GM23248 (cell line): ENCODE results near the gene MED10. TPM values are rescaled to one million over a fixed set of nuclear protein-coding genes. Genes with fewer than 3 reads are reported as not detected.
"Not testable (repeated sequence)": the region's sequence is repeated elsewhere in the genome, so short reads cannot be mapped to it uniquely, and the experiment has no call there.

Source experiments
- DNase-seq: peaks from one replicate; pipeline ENCODE4 v3.0.0-alpha.2; 2015
- H2AFZ ChIP-seq: fragments of 200-600 bp; sonication (generic); 2 replicates; pipeline ENCODE4 v1.6.1; 2016; ENCODE audit warnings: antibody characterized with exemption
- H3F3A ChIP-seq: fragments of 200-600 bp; sonication (generic); 2 replicates; pipeline ENCODE4 v1.6.1; 2016; ENCODE audit warnings: mild to moderate bottlenecking, antibody characterized with exemption, mixed run types; ENCODE audit not compliant: insufficient read depth
- H3K27ac ChIP-seq: fragments of 200-600 bp; sonication (generic); 2 replicates; pipeline ENCODE4 v1.5.1; 2016; ENCODE audit warnings: mild to moderate bottlenecking
- H3K27me3 ChIP-seq: fragments of 200-600 bp; sonication (generic); replicated peaks from 2 replicates; pipeline ENCODE4 v1.6.1; 2016; ENCODE audit warnings: mild to moderate bottlenecking; ENCODE audit not compliant: insufficient read depth
- H3K36me3 ChIP-seq: fragments of 200-600 bp; sonication (generic); 2 replicates; pipeline ENCODE4 v1.6.1; 2016; ENCODE audit warnings: low read depth, mild to moderate bottlenecking
- H3K4me1 ChIP-seq: fragments of 200-600 bp; sonication (generic); 2 replicates; pipeline ENCODE4 v1.6.1; 2016; ENCODE audit warnings: mild to moderate bottlenecking; ENCODE audit not compliant: insufficient read depth
- H3K4me2 ChIP-seq: fragments of 200-600 bp; sonication (generic); one replicate; pipeline ENCODE4 v1.6.1; 2016; ENCODE audit warnings: mild to moderate bottlenecking; ENCODE audit not compliant: unreplicated experiment
- H3K4me3 ChIP-seq: fragments of 200-600 bp; sonication (generic); 2 replicates; pipeline ENCODE4 v1.5.1; 2016; ENCODE audit warnings: mild to moderate bottlenecking
- H3K79me2 ChIP-seq: fragments of 200-600 bp; sonication (generic); 2 replicates; pipeline ENCODE4 v1.6.1; 2016; ENCODE audit warnings: mild to moderate bottlenecking; ENCODE audit not compliant: insufficient read depth
- H3K9ac ChIP-seq: fragments of 200-600 bp; sonication (generic); 2 replicates; pipeline ENCODE4 v1.6.1; 2016; ENCODE audit warnings: mild to moderate bottlenecking
- H3K9me2 ChIP-seq: fragments of 200-600 bp; sonication (generic); 2 replicates; pipeline ENCODE4 v1.6.1; 2016; ENCODE audit warnings: mixed run types, mild to moderate bottlenecking, moderate library complexity; ENCODE audit not compliant: insufficient read depth
- H3K9me3 ChIP-seq: fragments of 200-600 bp; sonication (generic); one replicate; pipeline ENCODE4 v1.6.1; 2017; ENCODE audit warnings: low read depth
- H4K20me1 ChIP-seq: fragments of 200-600 bp; sonication (generic); 2 replicates; pipeline ENCODE4 v1.6.0; 2016; ENCODE audit not compliant: insufficient read depth
- EZH2 ChIP-seq: fragments of 200-600 bp; sonication (generic); IDR thresholded peaks from 2 replicates; pipeline ENCODE4 v1.6.1; 2018; ENCODE audit warnings: antibody characterized with exemption, mild to moderate bottlenecking; ENCODE audit not compliant: insufficient read depth, poor library complexity, severe bottlenecking
- EZH2phosphoT487 ChIP-seq: fragments of 200-600 bp; sonication (generic); IDR thresholded peaks from 2 replicates; pipeline ENCODE4 v1.6.1; 2018; ENCODE audit warnings: antibody characterized with exemption, moderate library complexity, mild to moderate bottlenecking, low read depth; ENCODE audit not compliant: insufficient read depth
- WGBS, 2 experiments: methylation state at CpG; one replicate each; pipeline ENCODE4 v1.1.6; 2015 to 2017; ENCODE audit warnings: low lambda C conversion rate in 2 of 2, low coverage in 1 of 2; ENCODE audit errors: missing lambda C conversion rate in 2 of 2; 5-methylcytosine and 5-hydroxymethylcytosine counted together
- in situ Hi-C: fragments of 300-500 bp; cut with MboI; formaldehyde crosslinking; loops from 2 replicates; pipeline ENCODE4 v1.15.0; 2020
- polyA plus RNA-seq: library from polyadenylated mRNA; unstranded; fragments of >200 nt; fragmentation: Nextera tagmentation; extraction: Ambion mirVana; gene quantifications from 2 replicates; pipeline ENCODE4 v1.2.1, GENCODE V29; 2016
- total RNA-seq: library from RNA; depleted of rRNA; stranded (reverse); fragments of >200 nt; shearing (Covaris generic); gene quantifications from 2 replicates; pipeline ENCODE4 v1.2.3, GENCODE V29; 2014

The MED10 gene
- total and polyA plus RNA-seq, 2 experiments from 2014 or later = 27.2 to 117 TPM

GRCh38 chr5:6358434-6358820 is 19.9 kb downstream of the MED10 start:
- Histone ChIP-seq H3K4me2 (no peak overlapping the region), H3F3A (no peaks in the 10 kb centered on the region), H3K9me3 (no peaks in the 10 kb centered on the region), H3K36me3 (no peaks in the 10 kb centered on the region), H3K4me3 (no peak overlapping the region), H4K20me1 (no peaks in the 10 kb centered on the region), H3K27me3 (no peaks in the 10 kb centered on the region), H3K79me2 (no peaks in the 10 kb centered on the region), H3K9ac (no peak overlapping the region), H3K9me2 (no peaks in the 10 kb centered on the region), H3K27ac (no peak overlapping the region), H2AFZ (no peak overlapping the region), H3K4me1 (no peaks in the 10 kb centered on the region)
- 68 to 77% methylated on average over 6 of the region's 6 CpGs for WGBS, 2 experiments
- in situ Hi-C loops = no loop called here
- no peak for DNase-seq
- TF ChIP-seq EZH2 (no peak), EZH2phosphoT487 (no peak)

- WGBS, 2 experiments = 93 to 95% methylated on average over 8 of the region's 8 CpGs
- DNase-seq, H4K20me1 ChIP-seq, H3K9ac ChIP-seq, H3F3A ChIP-seq, H3K9me2 ChIP-seq, H3K79me2 ChIP-seq, H3K27me3 ChIP-seq, H3K36me3 ChIP-seq, H3K27ac ChIP-seq, H3K9me3 ChIP-seq, H2AFZ ChIP-seq, H3K4me3 ChIP-seq, H3K4me1 ChIP-seq, H3K4me2 ChIP-seq, in situ Hi-C loops: not testable (repeated sequence)
Observed at GRCh38 chr5:6357817-6358433, 20.4 kb downstream of the MED10 start.

- no peaks in the 10 kb centered on the region for H3K9me2 ChIP-seq
- no peaks in the 10 kb centered on the region for H3K4me1 ChIP-seq
- H3K9me3 ChIP-seq = no peaks in the 10 kb centered on the region
- H3K27ac ChIP-seq = no peak overlapping the region
- no peaks in the 10 kb centered on the region for H3K79me2 ChIP-seq
- H3K36me3 ChIP-seq = no peaks in the 10 kb centered on the region
- H3K27me3 ChIP-seq = no peaks in the 10 kb centered on the region
- 75 to 76% methylated on average over 16 of the region's 16 CpGs for WGBS, 2 experiments
- in situ Hi-C loops = no loop called here
- H2AFZ ChIP-seq = no peak overlapping the region
- no peak overlapping the region for H3K4me3 ChIP-seq
- no peaks in the 10 kb centered on the region for H4K20me1 ChIP-seq
- no peak overlapping the region for H3K4me2 ChIP-seq
- no peaks in the 10 kb centered on the region for H3F3A ChIP-seq
- TF ChIP-seq EZH2phosphoT487 = no peak
- no peak for TF ChIP-seq EZH2
- no peak for DNase-seq
- no peak overlapping the region for H3K9ac ChIP-seq
Observed at GRCh38 chr5:6356578-6357164, 21.7 kb downstream of the MED10 start.

- H4K20me1 ChIP-seq = no peaks in the 10 kb centered on the region
- no peak for DNase-seq
- H3K9me3 ChIP-seq = no peaks in the 10 kb centered on the region
- TF ChIP-seq EZH2 (no peak), EZH2phosphoT487 (no peak)
- H3K79me2 ChIP-seq = no peaks in the 10 kb centered on the region
- H3K9me2 ChIP-seq = no peaks in the 10 kb centered on the region
- no peak overlapping the region for H2AFZ ChIP-seq
- H3K4me2 ChIP-seq = no peak overlapping the region
- in situ Hi-C loops = no loop called here
- no peak overlapping the region for H3K9ac ChIP-seq
- no peaks in the 10 kb centered on the region for H3K27me3 ChIP-seq
- no peaks in the 10 kb centered on the region for H3F3A ChIP-seq
- H3K27ac ChIP-seq = no peak overlapping the region
- no peaks in the 10 kb centered on the region for H3K4me1 ChIP-seq
- no peaks in the 10 kb centered on the region for H3K36me3 ChIP-seq
- 31 to 32% methylated on average over 6 of the region's 6 CpGs for WGBS, 2 experiments
- H3K4me3 ChIP-seq = no peak overlapping the region
Observed at GRCh38 chr5:6355294-6355693, 23.1 kb downstream of the MED10 start.

GRCh38 chr5:6354848-6355247 is 23.5 kb downstream of the MED10 start:
- no peak overlapping the region for H3K9ac ChIP-seq
- TF ChIP-seq EZH2phosphoT487 (no peak), EZH2 (no peak)
- no peaks in the 10 kb centered on the region for H4K20me1 ChIP-seq
- H3K36me3 ChIP-seq = no peaks in the 10 kb centered on the region
- no peaks in the 10 kb centered on the region for H3K9me3 ChIP-seq
- no peaks in the 10 kb centered on the region for H3F3A ChIP-seq
- H3K27me3 ChIP-seq = no peaks in the 10 kb centered on the region
- H3K4me3 ChIP-seq = no peak overlapping the region
- H2AFZ ChIP-seq = no peak overlapping the region
- in situ Hi-C loops = no loop called here
- no peaks in the 10 kb centered on the region for H3K4me1 ChIP-seq
- H3K27ac ChIP-seq = no peak overlapping the region
- no peak for DNase-seq
- H3K9me2 ChIP-seq = no peaks in the 10 kb centered on the region
- WGBS, 2 experiments = 40 to 53% methylated on average over 3 of the region's 3 CpGs
- H3K4me2 ChIP-seq = no peak overlapping the region
- no peaks in the 10 kb centered on the region for H3K79me2 ChIP-seq
